AG04450 (cell line): ENCODE data around the gene ARHGEF3. TPM values are rescaled to one million over a fixed set of nuclear protein-coding genes. Genes with fewer than 3 reads are reported as not detected.
A peak's percentile ranks its signal among the peaks of the same experiment; 100 is the strongest.
"Not testable (repeated sequence)": the region's sequence is repeated elsewhere in the genome, so short reads cannot be mapped to it uniquely, and the experiment has no call there.

Experiments used
- CTCF ChIA-PET: fragments of 300-600, 350-600 bp; formaldehyde crosslinking; extraction: SDS; loops from one replicate; lab custom pipeline; 2022; ENCODE audit warnings: antibody characterized with exemption, inconsistent platforms; lab: Charles Lee
- POLR2A ChIA-PET: fragments of 350-600 bp; formaldehyde crosslinking; extraction: SDS; loops from one replicate; lab custom pipeline; 2021; ENCODE audit warnings: antibody characterized with exemption, inconsistent platforms; lab: Yijun Ruan, JAX
- DNase-seq: peaks from one replicate; pipeline ENCODE4 v3.0.0-alpha.2; 2011; ENCODE audit warnings: low read depth, low spot score
- H3K27ac ChIP-seq: one replicate; pipeline ENCODE4 v1.5.1; 2012; ENCODE audit warnings: low read depth, low read length, control low read depth
- H3K27me3 ChIP-seq: one replicate; pipeline ENCODE4 v1.6.0; 2012; ENCODE audit warnings: low read length; ENCODE audit not compliant: control insufficient read depth, insufficient read depth
- H3K4me3 ChIP-seq: 2 replicates; pipeline ENCODE4 v1.5.1; 2011; ENCODE audit warnings: mild to moderate bottlenecking, low read depth, low read length, control low read depth
- H3K9me3 ChIP-seq: 2 replicates; pipeline ENCODE4 v1.5.1; 2012; ENCODE audit warnings: low read length; ENCODE audit not compliant: control insufficient read depth, insufficient read depth
- CTCF ChIP-seq: IDR thresholded peaks from 2 replicates; pipeline ENCODE4 v1.5.1; 2011; ENCODE audit warnings: low read depth, low read length, control low read depth, inconsistent platforms
- polyA plus RNA-seq: library from polyadenylated mRNA; depleted of rRNA; stranded (reverse); fragments of >200 nt; gene quantifications from 2 replicates; pipeline ENCODE4 v1.2.3, GENCODE V29; 2011

Gene ARHGEF3
- polyA plus RNA-seq, 1 experiment, result 5.6 TPM

GRCh38 chr3:56762718-56763117 is 39.0 kb downstream of the ARHGEF3 start:
- Histone ChIP-seq H3K4me3 (no peak overlapping the region), H3K27ac (no peak overlapping the region), H3K27me3 (no peaks in the 10 kb centered on the region), H3K9me3 (no peaks in the 10 kb centered on the region)
- no peak for TF ChIP-seq CTCF
- ChIA-PET CTCF (no interaction called here), POLR2A (no interaction called here)
- no peak for DNase-seq

- DNase-seq, result no peak
- Histone ChIP-seq H3K9me3 (no peaks in the 10 kb centered on the region), H3K27ac (no peak overlapping the region), H3K4me3 (no peak overlapping the region), H3K27me3 (no peaks in the 10 kb centered on the region)
- POLR2A ChIA-PET, result no interaction called here
- TF ChIP-seq CTCF, result no peak
- CTCF ChIA-PET, result interaction anchor here (0.6 kb wide), 1 partner anchor 202 kb away, joined by 3 read pairs; no protein-coding TSS in a partner anchor
These were observed 39.7 kb downstream of the ARHGEF3 start for GRCh38 chr3:56761887-56762651.

GRCh38 chr3:56761023-56761422 is 40.7 kb downstream of the ARHGEF3 start:
- Histone ChIP-seq H3K4me3 (no peak overlapping the region), H3K27ac (no peak overlapping the region), H3K9me3 (no peaks in the 10 kb centered on the region), H3K27me3 (no peaks in the 10 kb centered on the region)
- no peak for TF ChIP-seq CTCF
- no peak for DNase-seq
- CTCF ChIA-PET, result no interaction called here
- POLR2A ChIA-PET, result interaction anchor here (0.5 to 0.6 kb wide), 2 partner anchors 38 to 47 kb away, joined by 4 to 12 read pairs; no protein-coding TSS in a partner anchor

- H3K27ac ChIP-seq, result no peak overlapping the region
- no peak for DNase-seq
- ChIA-PET CTCF (interaction anchor here (1.4 to 2.3 kb wide), 3 partner anchors 40 to 236 kb away, joined by 3 to 29 read pairs (median 5); partner anchors contain the start of gene ARHGEF3), POLR2A (no interaction called here)
- no peaks in the 10 kb centered on the region for H3K9me3 ChIP-seq
- H3K4me3 ChIP-seq, result no peak overlapping the region
- no peaks in the 10 kb centered on the region for H3K27me3 ChIP-seq
- no peak for TF ChIP-seq CTCF
These were observed 42.2 kb downstream of the ARHGEF3 start for GRCh38 chr3:56759532-56759931.

GRCh38 chr3:56758539-56758981 is 43.2 kb downstream of the ARHGEF3 start:
- Histone ChIP-seq H3K27ac (peak overlapping the region; percentile 53), H3K9me3 (no peaks in the 10 kb centered on the region), H3K4me3 (peak overlapping the region; percentile 1), H3K27me3 (no peaks in the 10 kb centered on the region)
- ChIA-PET POLR2A (no interaction called here), CTCF (interaction anchor here (0.6 to 2.3 kb wide), 5 partner anchors 26 to 237 kb away, joined by 3 to 29 read pairs (median 3); partner anchors contain the start of gene ARHGEF3)
- peak; percentile 68 for DNase-seq
- no peak for TF ChIP-seq CTCF

- H3K4me3 ChIP-seq, POLR2A ChIA-PET: not testable (repeated sequence)
These were observed 43.7 kb downstream of the ARHGEF3 start for GRCh38 chr3:56758042-56758441.

More at GRCh38 chr3:56758042-56758441, 43.7 kb downstream of the ARHGEF3 start:
- not testable (repeated sequence) for H3K27me3 ChIP-seq, H3K9me3 ChIP-seq, DNase-seq
- CTCF ChIA-PET, result interaction anchor here (0.6 to 2.3 kb wide), 4 partner anchors 42 to 238 kb away, joined by 3 to 29 read pairs (median 4); partner anchors contain the start of gene ARHGEF3
- H3K27ac ChIP-seq, result peak overlapping the region; percentile 53
